DMS53 (cell line): ENCODE data around the gene SYNPO2.

Source experiments
- DNase-seq: peaks from one replicate; lab custom pipeline; 2025; lab: John Stamatoyannopoulos, UW

Gene SYNPO2

GRCh38 chr4:119068529-119068962 lies 179.9 kb downstream of the SYNPO2 start:
- no peak for DNase-seq

- DNase-seq: no peak
Observed at GRCh38 chr4:119070301-119070700, 181.6 kb downstream of the SYNPO2 start.

GRCh38 chr4:119080721-119081541 lies 192.3 kb downstream of the SYNPO2 start:
- DNase-seq: peak; percentile 47

GRCh38 chr4:119081542-119081859 lies 192.8 kb downstream of the SYNPO2 start:
- no peak for DNase-seq

- no peak for DNase-seq
Observed at GRCh38 chr4:119081943-119082342, 193.3 kb downstream of the SYNPO2 start.

- DNase-seq: no peak
Observed at GRCh38 chr4:119082661-119083060, 194.0 kb downstream of the SYNPO2 start.

GRCh38 chr4:119084513-119084912 lies 195.9 kb downstream of the SYNPO2 start:
- no peak for DNase-seq

- DNase-seq: no peak
Observed at GRCh38 chr4:119087121-119087520, 198.5 kb downstream of the SYNPO2 start.

GRCh38 chr4:119087656-119088055 lies 199.0 kb downstream of the SYNPO2 start:
- DNase-seq: no peak

GRCh38 chr4:119093042-119093827 lies 204.6 kb downstream of the SYNPO2 start:
- DNase-seq: peak; percentile 58

- DNase-seq: no peak
Observed at GRCh38 chr4:119097282-119097900, 208.7 kb downstream of the SYNPO2 start.

- no peak for DNase-seq
Observed at GRCh38 chr4:119098306-119098705, 209.7 kb downstream of the SYNPO2 start.

GRCh38 chr4:119099227-119099810 lies 210.7 kb downstream of the SYNPO2 start:
- DNase-seq: no peak

GRCh38 chr4:119100655-119101054 lies 212.0 kb downstream of the SYNPO2 start:
- DNase-seq: no peak

- DNase-seq: peak; percentile 52
Observed at GRCh38 chr4:119103263-119103662, 214.6 kb downstream of the SYNPO2 start.

- DNase-seq: no peak
Observed at GRCh38 chr4:119104644-119105273, 216.1 kb downstream of the SYNPO2 start.

GRCh38 chr4:119105605-119106004 lies 217.0 kb downstream of the SYNPO2 start:
- DNase-seq: no peak

GRCh38 chr4:119106036-119107000 lies 217.7 kb downstream of the SYNPO2 start:
- DNase-seq: no peak

- no peak for DNase-seq
Observed at GRCh38 chr4:119110121-119110520, 221.5 kb downstream of the SYNPO2 start.
